B cell (primary cell): ENCODE measurements around the gene ITPR2. TPM values are rescaled to one million over a fixed set of nuclear protein-coding genes. Genes with fewer than 3 reads are reported as not detected.

Source experiments
- ATAC-seq: fragments of 200-7000 bp; cut with Tn5 transposase; one replicate; pipeline ENCODE4 v1.10.0; 2021; ENCODE audit warnings: low read depth, mild to moderate bottlenecking, moderate number of reproducible peaks, moderate library complexity
- CTCF ChIA-PET: fragments of 350-600 bp; sonication (Branson Sonifier 250); formaldehyde crosslinking; loops from one replicate; lab custom pipeline; 2021; ENCODE audit warnings: antibody characterized with exemption, inconsistent platforms; lab: Charles Lee
- POLR2A ChIA-PET: fragments of 350-600 bp; sonication (Branson Sonifier 250); formaldehyde crosslinking; loops from one replicate; lab custom pipeline; 2021; ENCODE audit warnings: antibody characterized with exemption; lab: Charles Lee
- DNase-seq: peaks from one replicate; pipeline ENCODE4 v3.0.0; 2013
- H2AFZ ChIP-seq: 2 replicates; pipeline ENCODE4 v1.6.1; 2012; ENCODE audit warnings: mild to moderate bottlenecking, low read depth, low read length; ENCODE audit not compliant: insufficient read depth, poor library complexity, severe bottlenecking
- H3K27ac ChIP-seq, 2 donors: 1 replicate in 1 of 2; 2 replicates in 1 of 2; pipeline ENCODE4 v1.5.1; 2012 to 2013; ENCODE audit warnings: low read length in 2 of 2, mild to moderate bottlenecking in 2 of 2, moderate library complexity in 1 of 2
- H3K27me3 ChIP-seq, 4 experiments: fragments of 200-600 bp in 1 of 4; sonication (generic) in 1 of 4; replicated peaks in 1 of 4; 1 replicate in 2 of 4; 2 replicates in 2 of 4; pipeline versions ENCODE4 v1.6.1 to v1.7.0; 2013 to 2016; ENCODE audit warnings: low read length in 3 of 4, mild to moderate bottlenecking in 2 of 4, mixed read lengths in 1 of 4, moderate library complexity in 1 of 4; ENCODE audit not compliant: insufficient read depth in 4 of 4, control insufficient read depth in 3 of 4; ENCODE audit errors: control extremely low read depth in 1 of 4
- H3K36me3 ChIP-seq, 2 experiments: replicated peaks in 1 of 2; 1 replicate in 1 of 2; 2 replicates in 1 of 2; pipeline versions ENCODE4 v1.6.1 to v1.7.1; 2013; ENCODE audit warnings: low read length in 1 of 2; ENCODE audit not compliant: insufficient read depth in 2 of 2, control insufficient read depth in 1 of 2; ENCODE audit errors: control extremely low read depth in 1 of 2, extremely low read depth in 1 of 2
- H3K4me1 ChIP-seq, 2 donors: fragments of 200-600 bp in 1 of 2; sonication (generic) in 1 of 2; 1 replicate in 1 of 2; 2 replicates in 1 of 2; pipeline versions ENCODE4 v1.5.1 to v1.6.1; 2013 to 2017; ENCODE audit warnings: low read length in 2 of 2; ENCODE audit not compliant: control insufficient read depth in 2 of 2, insufficient read depth in 2 of 2
- H3K4me2 ChIP-seq: replicated peaks from 2 replicates; pipeline ENCODE3; 2012; ENCODE audit warnings: mild to moderate bottlenecking, low read depth, low read length; ENCODE audit not compliant: poor library complexity, severe bottlenecking
- H3K4me3 ChIP-seq, 5 experiments: fragments of 200-600 bp in 1 of 5; sonication (generic) in 1 of 5; 1 replicate in 3 of 5; 2 replicates in 2 of 5; pipeline versions ENCODE4 v1.5.1 to v1.7.0; 2011 to 2016; ENCODE audit warnings: low read length in 4 of 5, mild to moderate bottlenecking in 4 of 5, low read depth in 2 of 5, control low read depth in 1 of 5, moderate library complexity in 1 of 5; ENCODE audit not compliant: insufficient read depth in 1 of 5; ENCODE audit errors: control extremely low read depth in 1 of 5, extremely low read depth in 1 of 5
- H3K79me2 ChIP-seq: fragments of 200-600 bp; sonication (generic); one replicate; pipeline ENCODE4 v1.6.0; 2016; ENCODE audit warnings: low read length; ENCODE audit not compliant: control insufficient read depth, insufficient read depth
- H3K9ac ChIP-seq: fragments of 200-600 bp; sonication (generic); 2 replicates; pipeline ENCODE4 v1.6.1; 2017; ENCODE audit warnings: mild to moderate bottlenecking, low read length, moderate library complexity
- H3K9me3 ChIP-seq, 3 donors: one replicate each; pipeline versions ENCODE4 v1.6.1 to v1.7.1; 2013; ENCODE audit warnings: low read length in 2 of 3; ENCODE audit not compliant: control insufficient read depth in 2 of 3, insufficient read depth in 1 of 3; ENCODE audit errors: control extremely low read depth in 1 of 3
- H4K20me1 ChIP-seq: 2 replicates; pipeline ENCODE4 v1.6.0; 2012; ENCODE audit warnings: mild to moderate bottlenecking, low read length; ENCODE audit not compliant: insufficient read depth, control insufficient read depth, poor library complexity, severe bottlenecking
- H3K27ac Mint-ChIP-seq: one replicate; pipeline ENCODE4 v1.8.0; 2021; ENCODE audit warnings: mixed read lengths
- H3K27me3 Mint-ChIP-seq: one replicate; pipeline ENCODE4 v1.8.0; 2021; ENCODE audit warnings: mixed read lengths
- H3K4me1 Mint-ChIP-seq: one replicate; pipeline ENCODE4 v1.8.0; 2021; ENCODE audit warnings: mixed read lengths
- H3K4me3 Mint-ChIP-seq: one replicate; pipeline ENCODE4 v1.8.0; 2021; ENCODE audit warnings: mixed read lengths
- H3K9me3 Mint-ChIP-seq: one replicate; pipeline ENCODE4 v1.8.0; 2022; ENCODE audit warnings: mixed read lengths; ENCODE audit not compliant: insufficient read depth
- CTCF ChIP-seq: fragments of 200-600 bp; IDR thresholded peaks from one replicate; pipeline ENCODE4 v1.8.0; 2022; ENCODE audit warnings: antibody characterized with exemption, mild to moderate bottlenecking
- EZH2 ChIP-seq: IDR thresholded peaks from 2 replicates; pipeline ENCODE4 v1.6.1; 2012; ENCODE audit warnings: borderline replicate concordance, low read depth, mild to moderate bottlenecking, moderate library complexity, low read length; ENCODE audit not compliant: insufficient read depth, poor library complexity, severe bottlenecking
- WGBS: methylation state at CpG from one replicate; pipeline ENCODE4 v1.1.5; 2013; ENCODE audit warnings: missing lambda C conversion rate; ENCODE audit not compliant: insufficient coverage; 5-methylcytosine and 5-hydroxymethylcytosine counted together
- intact Hi-C: fragments of 100-400 bp; cut with micrococcal nuclease; formaldehyde crosslinking; loops from one replicate; pipeline ENCODE4 v1.10.0; 2022
- polyA plus RNA-seq: library from polyadenylated mRNA; depleted of rRNA; stranded (reverse); fragments of >200 nt; gene quantifications from 2 replicates; pipeline ENCODE4 v1.2.3, GENCODE V29; 2012
- total RNA-seq, 2 donors: library from RNA; stranded (reverse); fragments of 120-200 nt in 1 of 2; gene quantifications; 1 replicate in 1 of 2; 2 replicates in 1 of 2; pipeline versions ENCODE4 v1.2.3 to v1.2.4, GENCODE V29; 2013 to 2022

Gene ITPR2
- total and polyA plus RNA-seq, 2 donors (not counting 1 experiment from before 2014, with no cell fraction given), result 4.3 to 113 TPM

- no peak overlapping the region for H3K4me2 ChIP-seq
- TF ChIP-seq EZH2 (no peak), CTCF (no peak)
- no peak overlapping the region for H3K27ac ChIP-seq
- H3K9me3 ChIP-seq, result no peaks in the 10 kb centered on the region
- intact Hi-C loops, result no loop called here
- Mint-ChIP-seq H3K27ac (no peak overlapping the region), H3K4me3 (no peak overlapping the region), H3K4me1 (peaks cover 1% of the 10 kb centered on the region), H3K27me3 (no peaks in the 10 kb centered on the region), H3K9me3 (no peaks in the 10 kb centered on the region)
- H3K36me3 ChIP-seq, result peaks cover 0 to 1% of the 10 kb centered on the region in 2 experiments
- ChIA-PET CTCF (no interaction called here), POLR2A (no interaction called here)
- no peak overlapping the region for H3K9ac ChIP-seq
- H3K79me2 ChIP-seq, result no peaks in the 10 kb centered on the region
- H4K20me1 ChIP-seq, result no peaks in the 10 kb centered on the region
- H2AFZ ChIP-seq, result no peak overlapping the region
- no peaks in the 10 kb centered on the region for H3K4me1 ChIP-seq
- DNase-seq (no peak), ATAC-seq (no peak)
- WGBS, result 100% methylated on average over 1 of the region's 3 CpGs
- H3K4me3 ChIP-seq, result no peak overlapping the region
- H3K27me3 ChIP-seq, result no peaks in the 10 kb centered on the region
Observed at GRCh38 chr12:26512213-26512612, 320.8 kb downstream of the ITPR2 start.

- Histone ChIP-seq H3K4me2 (no peak overlapping the region), H3K79me2 (no peaks in the 10 kb centered on the region), H3K4me1 (no peaks in the 10 kb centered on the region), H4K20me1 (no peaks in the 10 kb centered on the region), H3K27ac (no peak overlapping the region), H2AFZ (no peak overlapping the region), H3K27me3 (no peaks in the 10 kb centered on the region), H3K9ac (no peak overlapping the region), H3K9me3 (no peaks in the 10 kb centered on the region), H3K4me3 (no peak overlapping the region), H3K36me3 (peaks cover 0 to 1% of the 10 kb centered on the region in 2 experiments)
- H3K4me1 Mint-ChIP-seq, result no peaks in the 10 kb centered on the region
- TF ChIP-seq EZH2 (no peak), CTCF (no peak)
- ChIA-PET POLR2A (no interaction called here), CTCF (interaction anchor here (1.0 to 1.2 kb wide), 2 partner anchors 17 to 76 kb away, joined by 3 read pairs; no protein-coding TSS in a partner anchor)
- H3K27me3 Mint-ChIP-seq, result no peaks in the 10 kb centered on the region
- intact Hi-C loops, result no loop called here
- no peak overlapping the region for H3K4me3 Mint-ChIP-seq
- no peak for DNase-seq
- no peak overlapping the region for H3K27ac Mint-ChIP-seq
- WGBS, result no CpG with 5 or more reads among the region's 2 CpGs
- no peak for ATAC-seq
- no peaks in the 10 kb centered on the region for H3K9me3 Mint-ChIP-seq
Observed at GRCh38 chr12:26510354-26510674, 322.7 kb downstream of the ITPR2 start.
